ENCODE measurements around the gene IGSF21.

DNA sequence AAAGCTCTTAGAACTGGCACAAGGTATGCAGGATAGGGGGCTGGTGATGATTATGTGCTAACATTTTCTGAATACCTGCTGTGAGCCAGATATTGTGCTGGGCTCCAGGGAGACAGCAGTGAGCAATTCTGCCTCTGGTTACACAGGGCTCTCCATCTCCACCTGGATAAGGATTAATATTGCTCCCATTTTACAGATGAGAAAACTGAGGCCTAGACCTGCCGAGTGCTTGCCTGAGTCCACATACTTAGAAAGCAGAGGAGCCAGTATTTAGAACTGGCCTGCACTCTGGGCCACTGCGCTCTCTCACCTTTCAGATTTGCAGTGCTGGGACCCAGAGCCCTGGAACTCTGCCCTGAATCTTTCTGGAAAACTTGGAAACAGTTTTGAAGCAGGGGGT, 205.9 kb downstream of the IGSF21 start:
- no peak for TF ChIP-seq POLR2A (IDR thresholded peaks at IDR 0.05)
- TF ChIP-seq, protein P1, sequence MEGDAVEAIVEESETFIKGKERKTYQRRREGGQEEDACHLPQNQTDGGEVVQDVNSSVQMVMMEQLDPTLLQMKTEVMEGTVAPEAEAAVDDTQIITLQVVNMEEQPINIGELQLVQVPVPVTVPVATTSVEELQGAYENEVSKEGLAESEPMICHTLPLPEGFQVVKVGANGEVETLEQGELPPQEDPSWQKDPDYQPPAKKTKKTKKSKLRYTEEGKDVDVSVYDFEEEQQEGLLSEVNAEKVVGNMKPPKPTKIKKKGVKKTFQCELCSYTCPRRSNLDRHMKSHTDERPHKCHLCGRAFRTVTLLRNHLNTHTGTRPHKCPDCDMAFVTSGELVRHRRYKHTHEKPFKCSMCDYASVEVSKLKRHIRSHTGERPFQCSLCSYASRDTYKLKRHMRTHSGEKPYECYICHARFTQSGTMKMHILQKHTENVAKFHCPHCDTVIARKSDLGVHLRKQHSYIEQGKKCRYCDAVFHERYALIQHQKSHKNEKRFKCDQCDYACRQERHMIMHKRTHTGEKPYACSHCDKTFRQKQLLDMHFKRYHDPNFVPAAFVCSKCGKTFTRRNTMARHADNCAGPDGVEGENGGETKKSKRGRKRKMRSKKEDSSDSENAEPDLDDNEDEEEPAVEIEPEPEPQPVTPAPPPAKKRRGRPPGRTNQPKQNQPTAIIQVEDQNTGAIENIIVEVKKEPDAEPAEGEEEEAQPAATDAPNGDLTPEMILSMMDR (IDR thresholded peaks at IDR 0.05), result no peak

Data from gastroesophageal sphincter (tissue), 3 donors.